ENCODE data around the gene FN1.

The FN1 gene

GRCh38 chr2:215338883-215339679 is 96.8 kb downstream of the FN1 start:
- DNase-seq (ENCODE audit: low read depth): no peak
- H3K4me3 ChIP-seq (ENCODE audit: low read depth, low read length): no peak overlapping the region
- TF ChIP-seq CTCF (IDR thresholded peaks at IDR 0.05; ENCODE audit: insufficient read depth, low read depth, low read length, missing control alignments): no peak

GRCh38 chr2:215332872-215333595 is 102.8 kb downstream of the FN1 start:
- TF ChIP-seq CTCF (IDR thresholded peaks at IDR 0.05; ENCODE audit: insufficient read depth, low read depth, low read length, missing control alignments): no peak
- peak; percentile 19 for DNase-seq (ENCODE audit: low read depth)
- no peak overlapping the region for H3K4me3 ChIP-seq (ENCODE audit: low read depth, low read length)

- H3K4me3 ChIP-seq (ENCODE audit: low read depth, low read length): no peak overlapping the region
- TF ChIP-seq CTCF (IDR thresholded peaks at IDR 0.05; ENCODE audit: insufficient read depth, low read depth, low read length, missing control alignments): no peak
- no peak for DNase-seq (ENCODE audit: low read depth)
Measured at GRCh38 chr2:215328066-215328465, 107.8 kb downstream of the FN1 start.

- DNase-seq (ENCODE audit: low read depth): no peak
- TF ChIP-seq CTCF (IDR thresholded peaks at IDR 0.05; ENCODE audit: insufficient read depth, low read depth, low read length, missing control alignments): no peak
- H3K4me3 ChIP-seq (ENCODE audit: low read depth, low read length): no peak overlapping the region
Measured at GRCh38 chr2:215324811-215325210, 111.1 kb downstream of the FN1 start.

- no peak for DNase-seq (ENCODE audit: low read depth)
- TF ChIP-seq CTCF (IDR thresholded peaks at IDR 0.05; ENCODE audit: insufficient read depth, low read depth, low read length, missing control alignments): no peak
- H3K4me3 ChIP-seq (ENCODE audit: low read depth, low read length): no peak overlapping the region
Measured at GRCh38 chr2:215320679-215321078, 115.2 kb downstream of the FN1 start.

GRCh38 chr2:215320102-215320501 is 115.8 kb downstream of the FN1 start:
- no peak overlapping the region for H3K4me3 ChIP-seq (ENCODE audit: low read depth, low read length)
- DNase-seq (ENCODE audit: low read depth): no peak
- TF ChIP-seq CTCF (IDR thresholded peaks at IDR 0.05; ENCODE audit: insufficient read depth, low read depth, low read length, missing control alignments): no peak
